ENCODE results near the gene HNRNPF. TPM values are rescaled to one million over a fixed set of nuclear protein-coding genes. Genes with fewer than 3 reads are reported as not detected.

HNRNPF gene
- total RNA-seq, 2 donors from 2014 or later = 283 to 299 TPM

GRCh38 chr10:43411536-43411935 lies 2.5 kb upstream of the HNRNPF start:
- Histone ChIP-seq H3K4me1 (ENCODE audit: control insufficient read depth, insufficient read depth, low read length) (no peaks in the 10 kb centered on the region), H3K36me3 (ENCODE audit: control insufficient read depth, insufficient read depth, low read length) (no peaks in the 10 kb centered on the region), H3K9ac (ENCODE audit: extremely low read depth, low read length, poor library complexity, severe bottlenecking) (no peak overlapping the region), H3K27me3 (ENCODE audit: control insufficient read depth, insufficient read depth, low read length, poor library complexity, severe bottlenecking) (no peaks in the 10 kb centered on the region), H3K4me3 (ENCODE audit: low read length) (no peak overlapping the region), H3K27ac (ENCODE audit: low read depth, low read length) (no peak overlapping the region), H3K9me3 (ENCODE audit: control insufficient read depth, low read length) (no peaks in the 10 kb centered on the region)
- Mint-ChIP-seq H3K27me3 (ENCODE audit: insufficient read depth) (no peaks in the 10 kb centered on the region), H3K4me1 (peaks cover 2% of the 10 kb centered on the region), H3K27ac (no peak overlapping the region), H3K4me3 (no peak overlapping the region), H3K9me3 (no peaks in the 10 kb centered on the region), H3K36me3 (ENCODE audit: low read depth) (no peaks in the 10 kb centered on the region)
- WGBS, 2 experiments (ENCODE audit: insufficient coverage in 1 of 2, insufficient read length in 1 of 2) = 86 to 96% methylated on average over 2 of the region's 2 CpGs
- no peak for DNase-seq
- no peak for TF ChIP-seq CTCF (conservative IDR thresholded peaks at IDR 0.05)

GRCh38 chr10:43410345-43410744 lies 1.4 kb upstream of the HNRNPF start:
- no peak overlapping the region for H3K27ac Mint-ChIP-seq
- peak overlapping the region; percentile 93 for H3K4me3 Mint-ChIP-seq
- H3K27ac ChIP-seq (ENCODE audit: low read depth, low read length) = no peak overlapping the region

GRCh38 chr10:43409385-43410109 lies 561 bp upstream of the HNRNPF start:
- Histone ChIP-seq H3K27me3 (ENCODE audit: control insufficient read depth, insufficient read depth, low read length, poor library complexity, severe bottlenecking) (no peaks in the 10 kb centered on the region), H3K9me3 (ENCODE audit: control insufficient read depth, low read length) (no peaks in the 10 kb centered on the region), H3K9ac (ENCODE audit: extremely low read depth, low read length, poor library complexity, severe bottlenecking) (peak overlapping the region; percentile 62), H3K27ac (ENCODE audit: low read depth, low read length) (peak overlapping the region; percentile 3), H3K4me1 (ENCODE audit: control insufficient read depth, insufficient read depth, low read length) (peaks cover 4% of the 10 kb centered on the region), H3K36me3 (ENCODE audit: control insufficient read depth, insufficient read depth, low read length) (peaks cover 5% of the 10 kb centered on the region), H3K4me3 (ENCODE audit: low read length) (peak overlapping the region; percentile 82)
- Mint-ChIP-seq H3K27me3 (ENCODE audit: insufficient read depth) (no peaks in the 10 kb centered on the region), H3K36me3 (ENCODE audit: low read depth) (peaks cover 4% of the 10 kb centered on the region), H3K4me1 (peaks cover 6% of the 10 kb centered on the region), H3K9me3 (no peaks in the 10 kb centered on the region), H3K27ac (peak overlapping the region; percentile 99), H3K4me3 (peak overlapping the region; percentile 93)
- TF ChIP-seq CTCF (conservative IDR thresholded peaks at IDR 0.05) = no peak
- no peak for DNase-seq
- WGBS, 2 experiments (ENCODE audit: insufficient coverage in 1 of 2, insufficient read length in 1 of 2) = 67 to 74% methylated on average over 33 to 46 of the region's 46 CpGs

More at GRCh38 chr10:43410345-43410744, 1.4 kb upstream of the HNRNPF start:
- Mint-ChIP-seq H3K9me3 (no peaks in the 10 kb centered on the region), H3K27me3 (ENCODE audit: insufficient read depth) (no peaks in the 10 kb centered on the region), H3K36me3 (ENCODE audit: low read depth) (no peaks in the 10 kb centered on the region), H3K4me1 (peaks cover 2% of the 10 kb centered on the region)
- H3K4me1 ChIP-seq (ENCODE audit: control insufficient read depth, insufficient read depth, low read length) = peaks cover 4% of the 10 kb centered on the region
- no peak overlapping the region for H3K4me3 ChIP-seq (ENCODE audit: low read length)
- no peaks in the 10 kb centered on the region for H3K9me3 ChIP-seq (ENCODE audit: control insufficient read depth, low read length)
- H3K27me3 ChIP-seq (ENCODE audit: control insufficient read depth, insufficient read depth, low read length, poor library complexity, severe bottlenecking) = no peaks in the 10 kb centered on the region
- no peak for DNase-seq
- no peaks in the 10 kb centered on the region for H3K36me3 ChIP-seq (ENCODE audit: control insufficient read depth, insufficient read depth, low read length)
- TF ChIP-seq CTCF (conservative IDR thresholded peaks at IDR 0.05) = no peak
- no peak overlapping the region for H3K9ac ChIP-seq (ENCODE audit: extremely low read depth, low read length, poor library complexity, severe bottlenecking)
- WGBS, 2 experiments (ENCODE audit: insufficient coverage in 1 of 2, insufficient read length in 1 of 2) = 96 to 98% methylated on average over 14 of the region's 14 CpGs
